ENCODE measurements around the gene TP53BP2.
A peak's percentile ranks its signal among the peaks of the same experiment; 100 is the strongest.

TP53BP2 gene

GRCh38 chr1:223765719-223766340 is 79.9 kb downstream of the TP53BP2 start:
- DNase-seq (ENCODE audit: low read depth, low spot score) = no peak

GRCh38 chr1:223765036-223765718 is 80.6 kb downstream of the TP53BP2 start:
- DNase-seq (ENCODE audit: low read depth, low spot score) = no peak

- no peak for DNase-seq (ENCODE audit: low read depth, low spot score)
Measured at GRCh38 chr1:223763881-223764280, 81.9 kb downstream of the TP53BP2 start.

GRCh38 chr1:223763251-223763650 is 82.5 kb downstream of the TP53BP2 start:
- DNase-seq (ENCODE audit: low read depth, low spot score) = no peak

- no peak for DNase-seq (ENCODE audit: low read depth, low spot score)
Measured at GRCh38 chr1:223761411-223761810, 84.3 kb downstream of the TP53BP2 start.

GRCh38 chr1:223760833-223761232 is 84.9 kb downstream of the TP53BP2 start:
- DNase-seq (ENCODE audit: low read depth, low spot score) = no peak

DNA sequence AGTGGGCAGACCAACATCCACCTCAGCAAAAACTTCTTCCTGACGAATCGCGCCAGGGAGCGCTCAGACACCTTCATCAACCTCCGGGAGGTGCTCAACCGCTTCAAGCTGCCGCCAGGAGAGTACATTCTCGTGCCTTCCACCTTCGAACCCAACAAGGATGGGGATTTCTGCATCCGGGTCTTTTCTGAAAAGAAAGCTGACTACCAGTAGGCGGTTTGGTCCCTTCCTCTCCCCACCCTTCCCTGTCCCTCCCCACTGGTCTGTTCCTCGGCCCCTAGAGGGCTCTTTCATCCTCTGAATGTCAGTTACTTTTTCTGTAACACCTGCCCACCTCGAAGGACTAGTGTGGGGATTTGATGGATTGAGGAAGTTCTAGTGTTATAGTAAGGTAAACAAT is 86.5 kb downstream of the TP53BP2 start:
- DNase-seq (ENCODE audit: low read depth, low spot score) = peak; percentile 65

GRCh38 chr1:223758734-223759133 is 87.0 kb downstream of the TP53BP2 start:
- DNase-seq (ENCODE audit: low read depth, low spot score) = no peak

DNA sequence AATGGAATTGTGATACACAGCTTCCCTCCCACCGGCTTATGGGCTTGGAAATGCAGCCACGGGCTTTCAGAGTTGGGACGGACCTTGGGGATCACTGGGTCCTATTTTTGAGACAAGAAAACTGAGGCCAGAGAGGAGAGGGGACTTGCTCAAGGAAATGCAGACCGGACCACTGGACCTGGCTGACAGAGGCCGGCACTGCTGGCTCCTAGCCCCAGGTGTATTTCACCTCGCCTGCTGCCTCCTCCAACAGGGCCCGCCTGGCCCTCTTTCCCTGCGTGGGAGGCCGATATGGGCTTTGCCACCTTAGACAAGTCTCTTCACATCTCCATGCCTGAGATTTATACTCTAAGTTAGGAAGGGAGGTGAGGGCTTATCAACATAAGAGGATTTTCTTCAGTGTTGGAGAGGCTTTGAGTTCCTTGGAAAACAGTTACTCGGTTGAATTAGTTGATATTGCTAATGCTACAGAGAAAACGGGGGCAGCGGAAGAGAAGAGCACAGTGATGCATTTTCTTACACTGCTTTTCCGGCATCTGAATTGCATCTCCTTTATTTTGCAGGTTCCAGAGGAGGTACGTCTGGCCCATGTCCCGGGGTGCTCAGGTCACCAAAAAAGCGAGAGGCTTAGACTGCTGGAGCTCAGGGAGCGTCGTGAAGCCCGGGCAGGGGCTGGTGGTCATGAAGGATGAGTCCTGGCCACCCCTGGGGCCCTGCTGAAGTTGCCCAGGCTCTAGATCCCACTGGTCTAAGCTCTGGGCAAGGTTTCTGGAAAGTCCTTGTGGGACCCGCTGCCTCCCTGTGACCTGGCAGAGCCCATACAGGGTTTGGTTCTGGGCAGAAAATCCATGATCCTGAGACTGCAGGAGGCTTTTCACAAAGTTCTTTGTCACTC is 88.7 kb downstream of the TP53BP2 start:
- DNase-seq (ENCODE audit: low read depth, low spot score) = no peak

- no peak for DNase-seq (ENCODE audit: low read depth, low spot score)
Measured at GRCh38 chr1:223755992-223756775, 89.6 kb downstream of the TP53BP2 start.

- no peak for DNase-seq (ENCODE audit: low read depth, low spot score)
Measured at GRCh38 chr1:223755432-223755792, 90.3 kb downstream of the TP53BP2 start.

GRCh38 chr1:223754681-223755431 is 90.9 kb downstream of the TP53BP2 start:
- DNase-seq (ENCODE audit: low read depth, low spot score) = no peak

GRCh38 chr1:223752721-223753515 is 92.8 kb downstream of the TP53BP2 start:
- peak; percentile 75 for DNase-seq (ENCODE audit: low read depth, low spot score)

DNA sequence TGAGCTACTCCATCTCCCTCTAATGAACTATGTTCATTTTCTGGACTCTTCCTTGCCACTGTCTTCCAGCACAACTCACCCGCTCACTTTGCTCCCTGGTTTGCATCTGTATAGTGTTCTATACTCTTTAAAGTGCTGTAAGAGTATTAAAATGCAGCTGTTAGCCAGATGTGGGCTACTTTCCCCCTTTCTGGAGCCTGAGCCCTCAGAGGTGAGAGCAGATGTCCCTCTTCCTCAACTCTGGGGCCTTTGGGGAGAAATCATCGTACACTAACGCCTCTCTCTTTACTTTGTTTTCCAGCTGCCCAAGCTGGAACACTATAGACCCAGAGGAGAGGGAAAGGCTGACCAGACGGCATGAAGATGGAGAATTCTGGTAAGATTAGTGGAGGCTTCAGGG is 94.1 kb downstream of the TP53BP2 start:
- no peak for DNase-seq (ENCODE audit: low read depth, low spot score)

GRCh38 chr1:223750730-223751570 is 94.8 kb downstream of the TP53BP2 start:
- no peak for DNase-seq (ENCODE audit: low read depth, low spot score)

GRCh38 chr1:223748773-223749733 is 96.7 kb downstream of the TP53BP2 start:
- no peak for DNase-seq (ENCODE audit: low read depth, low spot score)

DNA sequence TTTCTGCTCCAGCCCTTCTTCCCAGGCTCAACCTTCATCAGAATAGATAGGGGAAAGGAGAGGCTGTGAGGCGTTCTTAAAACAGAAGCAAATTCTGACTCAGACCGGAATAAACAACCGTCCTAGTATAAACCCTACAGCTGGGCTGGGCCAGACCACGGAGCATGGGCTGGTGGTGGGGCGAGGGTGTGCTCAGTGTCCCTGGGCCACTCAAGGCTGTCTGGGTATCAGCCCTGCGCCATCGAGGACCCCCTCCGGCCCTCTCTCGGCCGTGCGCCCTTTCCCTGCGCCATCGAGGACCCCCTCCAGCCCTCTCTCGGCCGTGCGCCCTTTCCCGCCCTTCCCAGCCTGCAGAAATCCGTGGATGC is 97.4 kb downstream of the TP53BP2 start:
- DNase-seq (ENCODE audit: low read depth, low spot score) = no peak

GRCh38 chr1:223747838-223748335 is 97.9 kb downstream of the TP53BP2 start:
- DNase-seq (ENCODE audit: low read depth, low spot score) = no peak
